Endothelial cell of umbilical vein (primary cell): ENCODE measurements around the gene XRN2. TPM values are rescaled to one million over a fixed set of nuclear protein-coding genes. Genes with fewer than 3 reads are reported as not detected.

Source experiments
- BruUV-seq: library from RNA; stranded (reverse); fragments of 400-500 nt; replicated peaks from 2 replicates; lab custom pipeline; 2021; lab: Mats Ljungman, UMichigan
- CTCF ChIA-PET: fragments of 300-600, 350-600 bp; sonication (Branson Sonifier 250); formaldehyde crosslinking; loops from one replicate; lab custom pipeline; 2021; ENCODE audit warnings: antibody characterized with exemption, inconsistent platforms; lab: Charles Lee
- POLR2A ChIA-PET: fragments of 300-600, 350-600 bp; sonication (Branson Sonifier 250); formaldehyde crosslinking; loops from one replicate; lab custom pipeline; 2021; ENCODE audit warnings: antibody characterized with exemption, inconsistent platforms; lab: Charles Lee
- DNase-seq: peaks from one replicate; pipeline ENCODE4 v3.0.0-alpha.2; 2011; ENCODE audit warnings: low read depth, low spot score
- FAIRE-seq: peaks from 2 replicates; lab custom pipeline; 2011; peaks lifted over from hg19 to GRCh38; lab: Jason Lieb, UNC
- H2AFZ ChIP-seq: 2 replicates; pipeline ENCODE4 v1.6.0; 2012; ENCODE audit warnings: low read depth, low read length, control low read depth, inconsistent platforms
- H3K27ac ChIP-seq: 2 replicates; pipeline ENCODE4 v1.5.1; 2011; ENCODE audit warnings: low read depth, mild to moderate bottlenecking, control low read depth, low read length, moderate library complexity; ENCODE audit not compliant: insufficient read depth
- H3K27me3 ChIP-seq, 2 experiments: 2 replicates each; pipeline versions ENCODE4 v1.6.0 to v1.6.1; 2011; ENCODE audit warnings: low read length in 2 of 2, mixed read lengths in 1 of 2; ENCODE audit not compliant: control insufficient read depth in 2 of 2, insufficient read depth in 2 of 2
- H3K36me3 ChIP-seq, 2 experiments: 2 replicates in 1 of 2; 3 replicates in 1 of 2; pipeline ENCODE4 v1.5.1; 2011; ENCODE audit warnings: low read length in 2 of 2, mild to moderate bottlenecking in 1 of 2, moderate library complexity in 1 of 2; ENCODE audit not compliant: control insufficient read depth in 2 of 2, insufficient read depth in 2 of 2; ENCODE audit errors: extremely low read depth in 1 of 2
- H3K4me1 ChIP-seq: 3 replicates; pipeline ENCODE4 v1.5.1; 2011; ENCODE audit warnings: mild to moderate bottlenecking, low read length; ENCODE audit not compliant: control insufficient read depth, insufficient read depth; ENCODE audit errors: extremely low read depth
- H3K4me2 ChIP-seq: 2 replicates; pipeline ENCODE4 v1.6.1; 2011; ENCODE audit warnings: low read length, control low read depth, mixed read lengths; ENCODE audit not compliant: insufficient read depth
- H3K4me3 ChIP-seq, 3 experiments: fragments of 200-600 bp in 1 of 3; sonication (generic), shearing (Covaris generic) in 1 of 3; replicated peaks in 1 of 3; 2 replicates each; pipeline ENCODE4 v1.5.1; 2011 to 2016; ENCODE audit warnings: control low read depth in 3 of 3, low read length in 3 of 3, mild to moderate bottlenecking in 2 of 3, inconsistent platforms in 1 of 3, low read depth in 1 of 3, moderate library complexity in 1 of 3; ENCODE audit not compliant: insufficient read depth in 1 of 3
- H3K79me2 ChIP-seq: 2 replicates; pipeline ENCODE4 v1.6.0; 2012; ENCODE audit warnings: low read length, inconsistent platforms; ENCODE audit not compliant: control insufficient read depth, insufficient read depth
- H3K9ac ChIP-seq: replicated peaks from 2 replicates; pipeline ENCODE3; 2011; ENCODE audit warnings: low read length, control low read depth; ENCODE audit not compliant: insufficient read depth; ENCODE audit errors: extremely low read depth
- H3K9me1 ChIP-seq: replicated peaks from 3 replicates; pipeline ENCODE4 v1.6.0; 2011; ENCODE audit warnings: mild to moderate bottlenecking, low read length; ENCODE audit not compliant: control insufficient read depth, insufficient read depth; ENCODE audit errors: extremely low read depth
- H3K9me3 ChIP-seq: replicated peaks from 2 replicates; pipeline ENCODE4 v1.5.1; 2012; ENCODE audit warnings: low read length, inconsistent platforms; ENCODE audit not compliant: control insufficient read depth, insufficient read depth
- H4K20me1 ChIP-seq: replicated peaks from 2 replicates; pipeline ENCODE3; 2011; ENCODE audit warnings: mild to moderate bottlenecking, low read length; ENCODE audit not compliant: control insufficient read depth, insufficient read depth; ENCODE audit errors: extremely low read depth
- EZH2 ChIP-seq: IDR thresholded peaks from 2 replicates; pipeline ENCODE4 v1.6.1; 2012; ENCODE audit warnings: borderline replicate concordance, low read depth, mild to moderate bottlenecking, moderate library complexity, low read length, inconsistent platforms; ENCODE audit not compliant: severe bottlenecking
- FOS ChIP-seq: IDR thresholded peaks from 2 replicates; pipeline ENCODE4 v1.6.1; 2011; ENCODE audit warnings: mild to moderate bottlenecking, low read length, moderate library complexity, borderline replicate concordance; ENCODE audit not compliant: insufficient read depth
- GATA2 ChIP-seq: IDR thresholded peaks from 2 replicates; pipeline ENCODE4 v1.7.0; 2011; ENCODE audit warnings: low read depth, mild to moderate bottlenecking, moderate library complexity, mixed read lengths, low read length; ENCODE audit not compliant: insufficient read length, insufficient read depth
- JUN ChIP-seq: IDR thresholded peaks from 2 replicates; pipeline ENCODE4 v1.6.1; 2011; ENCODE audit warnings: borderline replicate concordance, low read depth; ENCODE audit not compliant: insufficient read length, insufficient read depth
- MYC ChIP-seq: IDR thresholded peaks from one replicate; pipeline ENCODE4 v1.6.1; 2011; ENCODE audit warnings: mild to moderate bottlenecking, low read depth, low read length
- POLR2A ChIP-seq: IDR thresholded peaks from 2 replicates; pipeline ENCODE4 v1.6.1; 2012; ENCODE audit warnings: low read depth, mild to moderate bottlenecking, control low read depth, low read length
- POLR2AphosphoS5 ChIP-seq: IDR thresholded peaks from 2 replicates; pipeline ENCODE4 v1.6.1; 2012; ENCODE audit warnings: low read depth, mild to moderate bottlenecking, control low read depth, low read length, moderate library complexity; ENCODE audit not compliant: insufficient read depth
- dilution Hi-C: fragments of 300-500 bp; cut with MboI; formaldehyde crosslinking; loops from one replicate; pipeline ENCODE4 v1.15.0; 2019; ENCODE audit warnings: low sequenced_read_pairs; ENCODE audit not compliant: extremely low pct_ligation_motif_present
- intact Hi-C: fragments of 100-400 bp; cut with micrococcal nuclease; formaldehyde crosslinking; loops from one replicate; pipeline ENCODE4 v1.10.0; 2022
- polyA plus RNA-seq, 4 experiments: library from polyadenylated mRNA; depleted of rRNA in 3 of 4; stranded (reverse) in 3 of 4; unstranded in 1 of 4; fragments of >200 nt; gene quantifications; 2 replicates each; pipeline versions ENCODE4 v1.2.1 to v1.2.3, GENCODE V29; 2011 to 2012; ENCODE audit warnings: missing spikeins in 1 of 4
- total RNA-seq: library from RNA; stranded (reverse); gene quantifications from 2 replicates; pipeline ENCODE4 v1.2.3, GENCODE V29; 2021
- TF ChIP-seq, protein P1 (sequence below): IDR thresholded peaks from 2 replicates; pipeline ENCODE4 v1.6.1; 2011; ENCODE audit not compliant: insufficient read depth, insufficient read length
- TF ChIP-seq, protein P2 (sequence below), 2 donors: IDR thresholded peaks; 1 replicate in 1 of 2; 2 replicates in 1 of 2; pipeline ENCODE4 v1.5.1; 2011; ENCODE audit warnings: low read length in 2 of 2, mild to moderate bottlenecking in 2 of 2, moderate library complexity in 2 of 2, control low read depth in 1 of 2, inconsistent platforms in 1 of 2, low read depth in 1 of 2; ENCODE audit not compliant: insufficient read depth in 1 of 2; ENCODE audit errors: extremely low read depth in 1 of 2

The XRN2 gene
- total and polyA plus RNA-seq, 2 donors (not counting 3 experiments of a cell fraction or from before 2014, with no cell fraction given), result 32.3 to 66.6 TPM

DNA sequence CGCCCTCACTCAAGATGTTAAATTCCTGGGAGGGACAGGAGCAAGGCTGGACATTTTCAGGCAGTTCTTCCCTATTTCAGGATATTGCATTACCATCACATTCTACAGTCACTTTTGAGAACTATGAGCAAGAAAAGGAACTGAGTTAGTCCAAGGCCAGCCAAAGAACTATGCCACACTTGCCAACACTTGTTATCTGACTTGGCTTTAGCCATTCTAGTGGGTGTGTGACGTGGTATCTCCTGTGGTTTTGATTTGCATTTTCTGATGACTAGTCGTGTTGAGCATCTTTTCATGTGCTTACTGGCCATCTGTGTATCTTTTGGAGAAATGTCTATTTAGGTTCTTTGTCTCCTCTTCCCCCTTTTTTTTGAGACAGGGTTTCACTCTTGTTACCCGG, 12.0 kb downstream of the XRN2 start:
- no peak overlapping the region for H3K4me3 ChIP-seq
- H3K27ac ChIP-seq, result no peak overlapping the region
- intact Hi-C loops, result no loop called here
- no peaks in the 10 kb centered on the region for H3K9me1 ChIP-seq
- no peak overlapping the region for H3K9ac ChIP-seq
- no peak overlapping the region for H3K4me2 ChIP-seq
- no peaks in the 10 kb centered on the region for H3K9me3 ChIP-seq
- DNase-seq, result no peak
- H3K36me3 ChIP-seq, result no peaks in the 10 kb centered on the region
- FAIRE-seq, result no peak
- H3K27me3 ChIP-seq, result no peaks in the 10 kb centered on the region
- POLR2A ChIA-PET, result no interaction called here
- CTCF ChIA-PET, result interaction anchor here (1.6 kb wide), 1 partner anchor 9 kb away, joined by 3 read pairs; no protein-coding TSS in a partner anchor
- peaks cover 98% of the 10 kb centered on the region for H3K79me2 ChIP-seq
- TF ChIP-seq POLR2A (no peak), MYC (no peak), GATA2 (no peak), JUN (no peak)
- TF ChIP-seq, protein P1, sequence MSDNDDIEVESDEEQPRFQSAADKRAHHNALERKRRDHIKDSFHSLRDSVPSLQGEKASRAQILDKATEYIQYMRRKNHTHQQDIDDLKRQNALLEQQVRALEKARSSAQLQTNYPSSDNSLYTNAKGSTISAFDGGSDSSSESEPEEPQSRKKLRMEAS, result no peak
- dilution Hi-C loops, result no loop called here
- H3K4me1 ChIP-seq, result peaks cover 3% of the 10 kb centered on the region
- no TSS peak for BruUV-seq
- peaks cover 12% of the 10 kb centered on the region for H4K20me1 ChIP-seq
- no peak overlapping the region for H2AFZ ChIP-seq

DNA sequence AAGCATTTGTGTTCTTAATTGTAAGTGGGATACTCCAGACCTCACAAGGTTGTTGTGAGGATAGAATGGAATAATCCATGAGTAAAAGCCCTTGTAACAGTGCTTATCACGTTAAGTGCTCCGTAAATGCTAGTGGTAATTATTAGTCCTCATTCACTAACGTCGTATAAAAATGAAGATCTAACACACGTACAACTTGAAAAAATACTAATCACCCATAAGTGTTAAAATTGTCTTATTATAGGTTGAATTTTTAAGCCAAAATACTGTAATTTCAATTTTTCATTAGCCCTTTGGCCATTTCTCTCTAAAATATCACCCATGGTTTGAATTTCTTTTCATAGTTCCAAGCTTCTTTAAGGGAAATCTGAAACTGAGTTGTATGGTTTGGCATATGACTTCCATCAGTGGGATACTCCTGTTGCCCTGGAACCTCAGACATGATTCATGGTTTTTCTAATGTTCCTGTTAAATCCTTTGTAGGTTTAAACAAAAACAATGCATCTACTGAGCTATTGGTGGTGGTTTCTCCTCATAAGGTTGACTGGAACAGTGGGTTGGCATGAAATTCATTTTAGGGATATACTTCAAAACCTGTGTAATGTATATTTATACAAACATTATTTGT, 19.1 kb downstream of the XRN2 start:
- DNase-seq, result no peak

More for the DNA sequence above, 19.1 kb downstream of the XRN2 start:
- Histone ChIP-seq H3K4me2 (no peak overlapping the region), H3K36me3 (no peaks in the 10 kb centered on the region), H3K9me3 (no peaks in the 10 kb centered on the region), H3K9ac (no peak overlapping the region), H3K27me3 (no peaks in the 10 kb centered on the region), H3K27ac (no peak overlapping the region), H3K4me3 (no peak overlapping the region), H4K20me1 (peaks cover 12% of the 10 kb centered on the region), H3K79me2 (peaks cover 98% of the 10 kb centered on the region), H2AFZ (no peak overlapping the region), H3K9me1 (no peaks in the 10 kb centered on the region), H3K4me1 (peaks cover 34% of the 10 kb centered on the region)
- intact Hi-C loops, result no loop called here
- no peak for TF ChIP-seq JUN
- no peak for TF ChIP-seq POLR2AphosphoS5
- TF ChIP-seq, protein P1, result no peak
- TF ChIP-seq FOS, result no peak
- TF ChIP-seq GATA2, result no peak
- TF ChIP-seq POLR2A, result no peak
- no peak for TF ChIP-seq MYC
- TF ChIP-seq EZH2, result no peak
- TF ChIP-seq, protein P2, sequence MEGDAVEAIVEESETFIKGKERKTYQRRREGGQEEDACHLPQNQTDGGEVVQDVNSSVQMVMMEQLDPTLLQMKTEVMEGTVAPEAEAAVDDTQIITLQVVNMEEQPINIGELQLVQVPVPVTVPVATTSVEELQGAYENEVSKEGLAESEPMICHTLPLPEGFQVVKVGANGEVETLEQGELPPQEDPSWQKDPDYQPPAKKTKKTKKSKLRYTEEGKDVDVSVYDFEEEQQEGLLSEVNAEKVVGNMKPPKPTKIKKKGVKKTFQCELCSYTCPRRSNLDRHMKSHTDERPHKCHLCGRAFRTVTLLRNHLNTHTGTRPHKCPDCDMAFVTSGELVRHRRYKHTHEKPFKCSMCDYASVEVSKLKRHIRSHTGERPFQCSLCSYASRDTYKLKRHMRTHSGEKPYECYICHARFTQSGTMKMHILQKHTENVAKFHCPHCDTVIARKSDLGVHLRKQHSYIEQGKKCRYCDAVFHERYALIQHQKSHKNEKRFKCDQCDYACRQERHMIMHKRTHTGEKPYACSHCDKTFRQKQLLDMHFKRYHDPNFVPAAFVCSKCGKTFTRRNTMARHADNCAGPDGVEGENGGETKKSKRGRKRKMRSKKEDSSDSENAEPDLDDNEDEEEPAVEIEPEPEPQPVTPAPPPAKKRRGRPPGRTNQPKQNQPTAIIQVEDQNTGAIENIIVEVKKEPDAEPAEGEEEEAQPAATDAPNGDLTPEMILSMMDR (IDR thresholded peaks at IDR 0.05; ENCODE audit: extremely low read depth in 1 of 2, insufficient read depth in 1 of 2, low read depth in 1 of 2, low read length in 2 of 2), result no peak
- ChIA-PET POLR2A (no interaction called here), CTCF (interaction anchor here (1.1 kb wide), 1 partner anchor 39 kb away, joined by 3 read pairs; no protein-coding TSS in a partner anchor)
- dilution Hi-C loops, result no loop called here
- FAIRE-seq, result no peak
- BruUV-seq, result no TSS peak
